Stimulated activated memory B cell treated with anti-CD40 and anti-IgM and Interleukin-4, amounts not matched to agents 10 μg/mL and 1 μg/mL and 100 μg/mL, for 72 hours (primary cell): ENCODE data around the gene PPP2R2B.

Source experiments
- ATAC-seq: fragments of 150-1000 bp; cut with Tn5 transposase; 2 replicates; pipeline ENCODE4 v1.10.0; 2021
- H3K27ac Mint-ChIP-seq: one replicate; pipeline ENCODE4 v1.8.0; 2022; ENCODE audit warnings: mild to moderate bottlenecking, mixed read lengths
- H3K27me3 Mint-ChIP-seq: one replicate; pipeline ENCODE4 v1.8.0; 2022; ENCODE audit warnings: mixed read lengths
- H3K36me3 Mint-ChIP-seq: one replicate; pipeline ENCODE4 v1.8.0; 2022; ENCODE audit warnings: mixed read lengths
- H3K4me1 Mint-ChIP-seq: one replicate; pipeline ENCODE4 v1.8.0; 2022; ENCODE audit warnings: mixed read lengths
- H3K4me3 Mint-ChIP-seq: one replicate; pipeline ENCODE4 v1.8.0; 2022; ENCODE audit warnings: mild to moderate bottlenecking, moderate library complexity, mixed read lengths
- H3K9me3 Mint-ChIP-seq: one replicate; pipeline ENCODE4 v1.8.0; 2022; ENCODE audit warnings: mixed read lengths

PPP2R2B gene

DNA sequence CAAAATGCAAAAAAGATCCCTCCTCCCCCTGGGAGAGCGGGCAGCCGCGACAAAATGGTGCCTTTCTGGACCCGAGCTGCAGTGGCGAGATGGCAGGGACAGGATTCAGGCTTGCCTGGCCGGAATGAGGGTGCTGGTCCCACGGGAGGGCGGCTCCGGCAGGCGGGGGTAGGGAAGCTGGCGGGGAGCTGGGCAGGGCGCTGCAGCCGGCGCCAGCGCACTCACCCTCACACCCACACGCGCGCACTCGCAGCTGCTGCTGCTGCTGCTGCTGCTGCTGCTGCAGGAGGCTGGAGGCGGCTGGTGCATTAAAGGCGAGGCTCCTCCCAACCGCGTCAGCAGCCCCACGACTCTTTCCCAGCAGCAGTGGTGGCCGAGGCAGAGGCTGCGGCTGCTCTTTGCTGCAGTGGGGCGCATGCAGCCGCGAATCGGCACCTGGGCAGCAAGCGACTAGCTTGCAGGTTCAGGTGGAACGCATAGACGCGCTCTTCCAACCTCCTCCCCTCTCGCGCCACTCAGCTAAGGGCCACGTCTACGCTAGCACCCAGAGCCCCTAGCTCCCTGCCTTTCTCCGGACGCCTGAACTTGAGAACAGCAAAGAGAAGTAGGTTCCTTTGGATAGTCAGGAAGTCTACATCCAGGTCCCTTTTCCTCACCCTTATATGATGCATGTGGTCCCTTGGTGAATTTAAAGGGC is at the start of gene PPP2R2B:
Gene PPP2R2B (minus strand): TSS at position 282 of the 697 bp plus-strand sequence.
- H3K27me3 Mint-ChIP-seq: peaks cover 36% of the 10 kb centered on the region
- H3K4me1 Mint-ChIP-seq: no peaks in the 10 kb centered on the region
- H3K27ac Mint-ChIP-seq: no peak within 1 kb of the TSS
- peak; percentile 27 for ATAC-seq
- H3K36me3 Mint-ChIP-seq: no peaks in the 10 kb centered on the region
- H3K9me3 Mint-ChIP-seq: no peaks in the 10 kb centered on the region
- peak within 1 kb of the TSS; percentile 30 for H3K4me3 Mint-ChIP-seq

GRCh38 chr5:146924132-146924531 is 45.6 kb upstream of the PPP2R2B start:
- Mint-ChIP-seq H3K4me3 (no peak overlapping the region), H3K4me1 (no peaks in the 10 kb centered on the region), H3K36me3 (no peaks in the 10 kb centered on the region), H3K27ac (no peak overlapping the region), H3K9me3 (peaks cover 3% of the 10 kb centered on the region), H3K27me3 (no peaks in the 10 kb centered on the region)
- ATAC-seq: no peak

DNA sequence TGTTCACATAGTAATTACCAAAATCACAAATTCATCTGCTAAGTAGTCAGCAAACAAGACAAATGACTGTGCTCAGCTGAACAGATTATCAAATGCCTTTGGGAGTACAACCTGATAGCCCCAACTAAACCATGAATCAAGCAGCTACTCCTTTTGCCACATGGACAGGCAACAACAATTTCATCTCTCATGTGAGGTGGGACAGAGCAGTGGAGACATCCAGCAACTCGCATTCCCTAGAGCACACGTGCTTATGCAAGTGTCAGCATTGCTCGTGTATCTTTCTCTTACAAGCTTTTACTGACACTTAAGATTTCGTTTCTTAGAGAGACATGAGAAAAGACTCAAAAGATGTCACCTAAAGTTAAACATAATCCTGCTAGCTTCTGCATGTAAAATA is 42.7 kb upstream of the PPP2R2B start:
- Mint-ChIP-seq H3K27ac (no peak overlapping the region), H3K4me1 (no peaks in the 10 kb centered on the region), H3K9me3 (peaks cover 3% of the 10 kb centered on the region), H3K4me3 (no peak overlapping the region), H3K36me3 (no peaks in the 10 kb centered on the region), H3K27me3 (no peaks in the 10 kb centered on the region)
- ATAC-seq: no peak

DNA sequence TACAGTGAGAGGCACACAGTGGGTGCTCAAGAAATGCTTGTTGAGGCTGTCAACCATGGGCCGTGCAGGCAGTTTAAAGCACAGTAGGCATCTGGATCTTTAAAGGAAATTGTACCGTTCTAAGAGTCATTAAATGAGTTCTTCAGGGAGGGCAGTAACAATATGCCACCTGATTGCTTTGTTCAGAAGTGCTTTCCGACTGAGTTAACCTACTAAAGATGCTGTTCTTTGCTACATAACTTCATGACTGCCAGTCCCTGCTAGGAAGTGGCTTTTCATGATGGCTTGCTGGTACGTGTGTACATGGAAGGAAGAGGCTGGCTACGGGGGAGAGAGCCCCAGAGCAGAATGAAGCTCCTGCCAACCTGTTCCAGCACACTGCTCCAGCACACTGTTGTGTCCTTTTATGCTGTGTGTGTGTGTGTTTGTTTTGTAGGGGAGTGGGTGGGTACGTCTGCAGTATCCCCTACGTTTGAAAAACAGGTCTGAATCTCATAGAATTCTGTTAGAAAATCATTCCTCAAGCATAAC is 41.9 kb upstream of the PPP2R2B start:
- Mint-ChIP-seq H3K27me3 (no peaks in the 10 kb centered on the region), H3K4me1 (no peaks in the 10 kb centered on the region), H3K36me3 (no peaks in the 10 kb centered on the region), H3K4me3 (no peak overlapping the region), H3K27ac (no peak overlapping the region), H3K9me3 (peaks cover 3% of the 10 kb centered on the region)
- ATAC-seq: no peak

DNA sequence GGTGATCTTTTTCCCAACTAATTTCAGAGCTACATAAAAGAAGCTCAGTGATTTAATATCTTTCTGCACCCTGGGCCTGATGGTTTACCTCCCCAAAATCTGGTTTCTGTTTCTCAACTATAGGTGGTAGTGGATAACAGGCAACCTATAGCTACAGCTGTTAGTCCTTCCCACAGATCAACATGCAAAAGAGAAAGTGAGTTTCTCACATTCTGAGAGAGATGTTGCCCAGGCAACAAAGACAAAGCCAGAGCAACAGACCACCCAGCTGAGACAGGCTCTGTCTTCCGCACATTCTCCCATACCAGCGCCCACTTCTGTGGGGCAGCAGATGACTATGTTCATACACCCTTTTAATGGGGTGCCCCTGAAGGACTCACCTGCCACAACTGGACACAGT is 40.7 kb upstream of the PPP2R2B start:
- H3K9me3 Mint-ChIP-seq: no peaks in the 10 kb centered on the region
- no peaks in the 10 kb centered on the region for H3K27me3 Mint-ChIP-seq
- no peaks in the 10 kb centered on the region for H3K36me3 Mint-ChIP-seq
- H3K4me3 Mint-ChIP-seq: no peak overlapping the region
- H3K4me1 Mint-ChIP-seq: no peaks in the 10 kb centered on the region
- no peak overlapping the region for H3K27ac Mint-ChIP-seq
- ATAC-seq: no peak

DNA sequence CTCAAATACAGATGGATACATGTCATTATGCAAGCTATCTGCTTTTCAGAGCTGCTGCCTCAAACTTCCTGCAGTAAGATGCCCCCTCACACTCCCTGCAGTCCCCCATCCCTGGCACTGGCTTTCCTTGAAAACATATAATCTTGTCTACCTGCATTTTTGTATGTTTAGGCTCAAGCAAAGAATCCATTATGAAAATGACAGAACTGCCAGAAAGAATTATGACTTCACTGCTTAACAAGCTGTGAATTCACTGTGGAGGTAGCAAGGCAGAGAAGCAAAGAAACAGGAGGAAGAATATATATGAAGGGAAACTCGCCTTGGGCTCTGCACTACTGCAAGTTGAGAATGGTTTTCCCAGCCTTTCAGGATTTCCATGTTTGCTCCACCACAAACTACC is 39.4 kb upstream of the PPP2R2B start:
- Mint-ChIP-seq H3K27me3 (no peaks in the 10 kb centered on the region), H3K4me1 (no peaks in the 10 kb centered on the region), H3K9me3 (no peaks in the 10 kb centered on the region), H3K4me3 (no peak overlapping the region), H3K27ac (no peak overlapping the region), H3K36me3 (no peaks in the 10 kb centered on the region)
- no peak for ATAC-seq

DNA sequence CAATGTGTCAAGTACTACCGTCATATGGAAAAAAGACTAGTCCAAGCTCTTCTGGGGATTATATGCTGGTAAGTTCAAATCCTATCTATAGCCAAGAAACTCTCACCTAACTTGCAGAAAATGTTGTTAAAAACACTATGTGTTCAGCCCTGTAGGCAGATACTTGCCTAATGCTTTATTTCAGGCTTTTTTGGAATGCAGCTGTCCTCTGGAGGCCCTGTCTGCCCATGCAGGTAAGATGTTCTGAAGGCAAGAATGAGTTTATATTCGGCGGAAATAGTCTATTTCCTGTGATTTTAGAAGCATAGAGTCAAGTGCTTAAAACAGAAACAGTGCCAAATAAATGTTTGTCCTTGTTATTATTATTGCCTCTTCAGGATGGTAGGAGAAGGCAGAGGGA is 34.3 kb upstream of the PPP2R2B start:
- ATAC-seq: no peak
- no peaks in the 10 kb centered on the region for H3K27me3 Mint-ChIP-seq
- H3K4me3 Mint-ChIP-seq: no peak overlapping the region

GRCh38 chr5:146910239-146910638 is 31.7 kb upstream of the PPP2R2B start:
- H3K9me3 Mint-ChIP-seq: no peaks in the 10 kb centered on the region
- no peaks in the 10 kb centered on the region for H3K27me3 Mint-ChIP-seq
- H3K4me1 Mint-ChIP-seq: no peaks in the 10 kb centered on the region
- H3K4me3 Mint-ChIP-seq: no peak overlapping the region
- no peaks in the 10 kb centered on the region for H3K36me3 Mint-ChIP-seq
- H3K27ac Mint-ChIP-seq: no peak overlapping the region
- no peak for ATAC-seq

More for the DNA sequence above, 34.3 kb upstream of the PPP2R2B start:
- Mint-ChIP-seq H3K9me3 (no peaks in the 10 kb centered on the region), H3K27ac (no peak overlapping the region), H3K4me1 (no peaks in the 10 kb centered on the region), H3K36me3 (no peaks in the 10 kb centered on the region)

GRCh38 chr5:146909255-146910068 is 30.9 kb upstream of the PPP2R2B start:
- ATAC-seq: no peak
- H3K4me3 Mint-ChIP-seq: no peak overlapping the region
- no peaks in the 10 kb centered on the region for H3K4me1 Mint-ChIP-seq
- no peaks in the 10 kb centered on the region for H3K36me3 Mint-ChIP-seq
- H3K9me3 Mint-ChIP-seq: no peaks in the 10 kb centered on the region
- H3K27me3 Mint-ChIP-seq: no peaks in the 10 kb centered on the region
- no peak overlapping the region for H3K27ac Mint-ChIP-seq

DNA sequence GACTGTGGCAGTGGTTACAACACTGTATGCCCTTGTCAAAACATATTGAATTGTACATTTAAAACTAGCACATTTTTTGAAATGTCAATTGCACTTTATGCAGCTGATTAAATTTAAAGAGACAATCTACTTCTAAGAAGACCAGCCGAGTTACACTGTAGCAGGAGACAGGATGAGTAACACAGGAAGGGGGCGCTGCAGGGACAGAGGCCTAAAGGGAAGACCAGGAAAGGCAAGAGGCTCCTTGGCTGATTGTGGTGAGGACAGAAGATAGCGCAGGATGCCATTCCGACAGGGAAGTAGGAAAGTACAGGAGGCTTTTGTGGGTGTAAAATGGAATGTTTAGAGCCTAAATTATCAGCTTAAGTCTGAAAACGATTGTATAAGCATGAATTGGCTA is 28.2 kb upstream of the PPP2R2B start:
- H3K4me1 Mint-ChIP-seq: no peaks in the 10 kb centered on the region
- H3K36me3 Mint-ChIP-seq: no peaks in the 10 kb centered on the region
- no peak for ATAC-seq
- no peaks in the 10 kb centered on the region for H3K27me3 Mint-ChIP-seq
- H3K27ac Mint-ChIP-seq: no peak overlapping the region
- no peak overlapping the region for H3K4me3 Mint-ChIP-seq
- no peaks in the 10 kb centered on the region for H3K9me3 Mint-ChIP-seq

- Mint-ChIP-seq H3K9me3 (peaks cover 6% of the 10 kb centered on the region), H3K4me3 (no peak overlapping the region), H3K27ac (no peak overlapping the region), H3K4me1 (no peaks in the 10 kb centered on the region), H3K36me3 (no peaks in the 10 kb centered on the region), H3K27me3 (no peaks in the 10 kb centered on the region)
- no peak for ATAC-seq
These were observed 26.3 kb upstream of the PPP2R2B start for GRCh38 chr5:146904890-146905289.

DNA sequence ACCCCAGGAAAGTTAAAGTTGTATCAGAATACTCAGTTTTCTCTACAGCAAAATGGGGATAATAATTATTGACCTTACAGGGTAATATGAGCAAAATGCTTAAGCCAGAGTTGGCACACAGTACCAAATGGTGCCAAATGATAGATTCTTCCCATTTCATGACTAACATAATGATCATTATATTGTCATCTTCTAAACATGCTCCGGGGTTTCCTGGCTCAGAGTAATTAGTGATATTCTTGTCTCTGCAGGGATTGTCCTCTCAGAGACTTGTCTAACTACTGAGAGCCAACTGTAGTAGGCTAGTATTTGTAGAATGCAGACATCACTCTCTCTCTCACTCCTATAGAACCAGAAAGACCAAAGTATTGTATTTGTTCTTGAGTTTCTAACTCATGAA is 25.2 kb upstream of the PPP2R2B start:
- no peak for ATAC-seq
- H3K4me1 Mint-ChIP-seq: no peaks in the 10 kb centered on the region

DNA sequence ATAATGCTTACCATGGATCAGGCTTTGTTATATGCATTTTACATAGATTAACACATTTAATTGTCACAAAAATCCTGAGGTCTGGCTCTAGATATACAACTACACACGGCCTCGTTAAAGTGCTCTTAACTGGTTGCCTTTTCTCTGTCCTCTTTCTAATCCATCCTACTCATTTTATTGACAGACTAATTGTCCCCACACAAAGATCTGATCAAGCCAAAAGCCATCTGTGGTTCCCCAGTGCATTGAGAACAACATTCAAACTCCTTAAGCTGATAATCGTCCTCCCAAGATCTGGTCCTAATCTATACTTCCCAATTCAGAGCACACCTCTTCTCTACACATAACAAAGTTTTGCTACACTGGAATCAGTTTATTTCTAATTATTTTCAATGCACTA is 23.9 kb upstream of the PPP2R2B start:
- Mint-ChIP-seq H3K4me3 (no peak overlapping the region), H3K9me3 (peaks cover 6% of the 10 kb centered on the region), H3K36me3 (no peaks in the 10 kb centered on the region), H3K27ac (no peak overlapping the region), H3K27me3 (no peaks in the 10 kb centered on the region), H3K4me1 (no peaks in the 10 kb centered on the region)
- no peak for ATAC-seq

More for the DNA sequence above, 25.2 kb upstream of the PPP2R2B start:
- Mint-ChIP-seq H3K27me3 (no peaks in the 10 kb centered on the region), H3K9me3 (peaks cover 6% of the 10 kb centered on the region), H3K4me3 (no peak overlapping the region), H3K36me3 (no peaks in the 10 kb centered on the region), H3K27ac (no peak overlapping the region)

DNA sequence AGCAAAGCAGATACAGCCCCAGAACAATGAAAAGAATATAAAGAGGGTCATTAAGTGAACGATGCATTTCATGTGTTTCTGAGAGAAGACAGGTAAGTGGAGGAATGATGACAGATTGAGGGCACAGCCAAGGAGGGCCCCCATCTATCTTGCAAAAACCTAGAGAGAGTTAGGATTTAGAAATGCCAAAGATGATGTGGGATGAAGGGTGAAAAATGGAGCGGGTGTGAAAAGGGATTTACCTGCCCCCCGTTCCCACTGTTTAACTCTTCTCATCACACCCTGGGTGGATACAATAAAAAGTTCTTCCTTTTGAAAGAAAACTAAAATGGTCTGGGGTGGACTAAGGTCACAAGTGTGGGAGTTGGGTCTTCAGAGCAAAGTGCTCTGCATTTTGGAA is 18.5 kb upstream of the PPP2R2B start:
- peaks cover 6% of the 10 kb centered on the region for H3K9me3 Mint-ChIP-seq
- H3K27me3 Mint-ChIP-seq: no peaks in the 10 kb centered on the region
- H3K4me3 Mint-ChIP-seq: no peak overlapping the region
- H3K4me1 Mint-ChIP-seq: no peaks in the 10 kb centered on the region
- no peak for ATAC-seq
- no peaks in the 10 kb centered on the region for H3K36me3 Mint-ChIP-seq
- H3K27ac Mint-ChIP-seq: no peak overlapping the region

GRCh38 chr5:146894753-146895521 is 16.4 kb upstream of the PPP2R2B start:
- H3K27me3 Mint-ChIP-seq: no peaks in the 10 kb centered on the region
- no peak for ATAC-seq
- no peaks in the 10 kb centered on the region for H3K4me1 Mint-ChIP-seq
- no peak overlapping the region for H3K4me3 Mint-ChIP-seq
- H3K9me3 Mint-ChIP-seq: no peaks in the 10 kb centered on the region
- no peak overlapping the region for H3K27ac Mint-ChIP-seq
- H3K36me3 Mint-ChIP-seq: no peaks in the 10 kb centered on the region
